ENCODE results near the gene ASIC1.

DNA sequence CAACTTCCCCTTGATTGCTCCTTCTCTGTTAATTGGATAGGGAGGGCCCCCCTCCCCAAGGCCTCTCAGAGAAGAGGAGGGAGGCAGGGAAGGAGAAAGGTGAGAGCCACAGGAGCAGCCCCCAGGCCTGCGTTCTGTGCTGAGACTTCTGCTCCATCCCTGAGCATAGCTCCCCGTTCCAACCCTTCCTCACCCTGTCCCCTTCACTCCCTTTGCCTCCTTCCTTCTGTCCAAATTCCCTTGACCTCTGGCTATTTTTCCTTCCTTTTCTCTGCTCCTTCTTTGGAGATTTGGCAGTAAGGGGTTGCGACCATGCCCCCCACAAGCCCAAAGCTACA is 788 bp upstream of the ASIC1 start:
- no peak for TF ChIP-seq CTCF (IDR thresholded peaks at IDR 0.05)
- no peak for TF ChIP-seq POLR2A (IDR thresholded peaks at IDR 0.05)
